Panc1 (cell line): ENCODE results near the gene MOGAT3.

Experiments
- CTCF ChIP-seq: fragments of 450-650 bp; IDR thresholded peaks from 2 replicates; pipeline ENCODE4 v1.5.1; 2017; ENCODE audit warnings: mild to moderate bottlenecking
- POLR2AphosphoS5 ChIP-seq: IDR thresholded peaks from 2 replicates; pipeline ENCODE4 v1.6.1; 2012; ENCODE audit warnings: mild to moderate bottlenecking, low read depth, low read length, moderate library complexity

- no peak for TF ChIP-seq CTCF
- TF ChIP-seq POLR2AphosphoS5: no peak
These were observed 5.0 kb downstream of the MOGAT3 start for GRCh38 chr7:101195884-101196283.
